NCI-H2107 treated with DMSO at 0.1 percent for 48 hours (cell line): Measurements from ENCODE around the gene CSN3.

Experiments used
- DNase-seq: peaks from one replicate; lab custom pipeline; 2025; ENCODE audit not compliant: unreplicated experiment; lab: John Stamatoyannopoulos, UW

Gene CSN3

DNA sequence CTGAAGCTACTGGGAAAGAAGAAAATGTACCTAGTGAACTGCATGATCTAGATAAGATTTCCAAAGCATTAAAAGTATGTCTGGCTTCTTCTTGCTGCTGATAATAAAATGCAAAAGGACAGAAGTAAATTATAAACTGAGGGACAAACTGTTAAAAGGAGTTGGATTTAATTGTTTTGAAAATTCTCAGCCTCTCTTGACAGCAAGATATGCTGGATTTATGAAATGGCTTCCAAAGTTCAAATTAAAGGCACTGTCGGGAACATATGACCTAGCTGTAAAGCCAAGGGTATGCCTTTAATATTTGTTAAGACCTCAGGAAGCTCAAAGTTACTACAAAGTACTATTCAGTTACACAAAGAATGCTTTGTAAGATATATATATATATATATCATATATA lies 46.3 kb downstream of the CSN3 start:
- no peak for DNase-seq

DNA sequence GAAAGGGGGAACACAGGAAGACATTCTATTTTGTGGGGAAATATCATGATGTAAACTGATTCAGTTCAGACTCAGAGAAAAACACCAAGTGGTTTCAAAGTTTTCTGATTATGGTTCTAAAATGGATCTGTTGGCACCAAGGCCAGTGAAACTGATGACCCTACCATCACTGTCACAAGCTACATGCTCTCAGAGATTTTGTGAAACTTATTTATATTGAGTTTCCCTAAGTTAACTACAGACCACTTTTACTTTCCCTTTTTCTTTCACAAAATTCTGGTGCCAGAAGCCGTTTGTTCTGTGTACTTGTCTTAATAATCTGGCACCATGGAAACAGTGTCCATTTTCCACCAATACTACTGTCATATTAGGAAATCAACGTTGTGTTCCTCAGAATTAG lies 48.9 kb downstream of the CSN3 start:
- no peak for DNase-seq

DNA sequence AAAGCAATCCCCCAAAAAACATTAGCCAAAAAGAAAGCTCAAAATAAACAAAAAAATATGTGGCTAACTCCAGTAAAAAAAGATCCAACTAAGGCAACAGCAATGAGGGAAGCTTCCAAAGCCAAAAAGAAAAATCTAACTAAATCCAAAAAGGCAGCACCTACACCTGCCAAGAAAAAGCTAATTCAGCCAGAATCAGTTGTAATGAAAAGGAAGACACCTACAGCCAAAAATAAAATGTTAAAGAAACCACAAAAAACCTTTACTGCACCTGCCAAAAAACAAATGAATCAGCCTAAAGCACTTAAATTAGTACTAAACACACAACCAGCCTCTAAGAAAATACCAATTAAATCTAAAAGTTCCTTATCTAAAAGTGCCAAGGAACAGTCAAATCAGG lies 55.2 kb downstream of the CSN3 start:
- no peak for DNase-seq

DNA sequence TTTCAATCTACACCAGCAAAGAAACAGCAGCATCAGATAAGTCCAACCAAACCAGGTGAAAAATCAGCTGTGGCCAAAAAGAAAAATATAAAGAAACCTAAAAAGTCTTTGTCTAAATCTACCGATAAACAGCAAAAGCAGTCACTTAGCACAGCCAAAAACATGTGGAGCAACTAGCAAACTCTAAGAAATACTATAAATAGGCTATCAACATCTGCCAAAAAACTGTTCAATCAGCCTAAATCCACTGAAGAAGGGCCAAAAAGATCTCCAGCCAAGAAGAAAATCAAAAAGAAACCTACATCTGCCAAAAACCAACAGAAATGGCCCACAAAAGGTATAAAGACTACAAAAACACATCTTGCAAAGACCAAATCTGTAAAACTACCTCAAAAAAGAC lies 55.7 kb downstream of the CSN3 start:
- DNase-seq = no peak

DNA sequence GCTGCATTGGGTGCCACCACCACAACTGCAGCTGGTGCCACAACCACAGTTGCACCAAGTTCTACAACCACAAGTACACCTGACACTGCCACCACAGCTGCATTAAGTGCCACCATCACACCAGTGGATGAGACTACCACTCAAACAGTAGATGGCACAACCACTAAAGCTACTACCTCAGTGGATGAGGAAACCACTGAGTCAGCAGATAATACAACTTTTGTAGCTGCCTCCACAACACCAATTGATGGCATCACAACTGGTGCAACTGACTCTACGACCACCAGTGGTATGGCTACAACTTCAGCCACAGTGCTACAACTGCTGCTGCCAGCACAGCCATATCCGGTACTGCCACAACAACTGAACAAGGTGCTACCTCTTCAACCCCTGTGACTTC lies 57.2 kb downstream of the CSN3 start:
- no peak for DNase-seq

DNA sequence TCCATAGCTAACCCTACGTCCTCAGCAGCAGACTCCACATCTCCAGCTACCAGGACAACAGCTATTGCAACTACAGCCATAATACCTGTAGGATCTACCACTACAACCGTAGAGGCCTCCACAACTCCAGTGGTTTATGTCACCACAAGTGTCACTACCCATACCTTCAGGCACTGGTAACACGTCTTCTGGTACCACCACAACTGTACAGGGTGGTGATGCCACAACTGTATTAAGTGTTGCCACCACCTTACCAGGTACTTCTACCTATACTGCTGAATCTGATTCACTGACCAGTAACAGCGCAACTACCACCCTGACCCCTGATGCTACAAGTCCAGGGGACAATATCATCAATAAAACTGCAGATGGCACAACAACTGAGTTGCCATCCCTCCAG lies 57.8 kb downstream of the CSN3 start:
- no peak for DNase-seq
